GM21786 (cell line): Measurements from ENCODE around the gene CCDC38.
A peak's percentile ranks its signal among the peaks of the same experiment; 100 is the strongest.
"Not testable (repeated sequence)": the region's sequence is repeated elsewhere in the genome, so short reads cannot be mapped to it uniquely, and the experiment has no call there.

Experiments used
- ATAC-seq: cut with Tn5 transposase; IDR thresholded peaks from one replicate; pipeline ENCODE4 v1.9.1; 2021; ENCODE audit not compliant: unreplicated experiment

The CCDC38 gene

GRCh38 chr12:95942524-95943329 is at the start of gene CCDC38:
Gene CCDC38, minus strand, starts transcription at chr12:95942614. Its CDS starts 6,105 bp downstream, at chr12:95936509.
- ATAC-seq: peak; percentile 97

- no peak for ATAC-seq
Observed at GRCh38 chr12:95990136-95990535, 47.7 kb upstream of the CCDC38 start.

- ATAC-seq: no peak
Observed at GRCh38 chr12:95989504-95990123, 47.2 kb upstream of the CCDC38 start.

GRCh38 chr12:95988506-95989275 is 46.3 kb upstream of the CCDC38 start:
- ATAC-seq: no peak

GRCh38 chr12:95986635-95987570 is 44.5 kb upstream of the CCDC38 start:
- ATAC-seq: no peak

- ATAC-seq: no peak
Observed at GRCh38 chr12:95984682-95985081, 42.3 kb upstream of the CCDC38 start.

GRCh38 chr12:95982602-95983001 is 40.2 kb upstream of the CCDC38 start:
- no peak for ATAC-seq

GRCh38 chr12:95980437-95980836 is 38.0 kb upstream of the CCDC38 start:
- ATAC-seq: no peak

GRCh38 chr12:95978774-95979173 is 36.4 kb upstream of the CCDC38 start:
- ATAC-seq: no peak

- no peak for ATAC-seq
Observed at GRCh38 chr12:95978351-95978750, 35.9 kb upstream of the CCDC38 start.

GRCh38 chr12:95977764-95978305 is 35.4 kb upstream of the CCDC38 start:
- ATAC-seq: no peak

- no peak for ATAC-seq
Observed at GRCh38 chr12:95976416-95976832, 34.0 kb upstream of the CCDC38 start.

GRCh38 chr12:95975491-95975890 is 33.1 kb upstream of the CCDC38 start:
- no peak for ATAC-seq

- ATAC-seq: no peak
Observed at GRCh38 chr12:95974358-95974757, 31.9 kb upstream of the CCDC38 start.

GRCh38 chr12:95972832-95973456 is 30.5 kb upstream of the CCDC38 start:
- no peak for ATAC-seq

- ATAC-seq: no peak
Observed at GRCh38 chr12:95970905-95971304, 28.5 kb upstream of the CCDC38 start.

- not testable (repeated sequence) for ATAC-seq
Observed at GRCh38 chr12:95969116-95969515, 26.7 kb upstream of the CCDC38 start.

- ATAC-seq: no peak
Observed at GRCh38 chr12:95967301-95967700, 24.9 kb upstream of the CCDC38 start.

GRCh38 chr12:95966287-95966870 is 24.0 kb upstream of the CCDC38 start:
- ATAC-seq: no peak
